ENCODE data around the gene CAMK2A. TPM values are rescaled to one million over a fixed set of nuclear protein-coding genes. Genes with fewer than 3 reads are reported as not detected.

Gene CAMK2A
- total RNA-seq, 1 donor from 2014 or later, result 1.1 TPM

DNA sequence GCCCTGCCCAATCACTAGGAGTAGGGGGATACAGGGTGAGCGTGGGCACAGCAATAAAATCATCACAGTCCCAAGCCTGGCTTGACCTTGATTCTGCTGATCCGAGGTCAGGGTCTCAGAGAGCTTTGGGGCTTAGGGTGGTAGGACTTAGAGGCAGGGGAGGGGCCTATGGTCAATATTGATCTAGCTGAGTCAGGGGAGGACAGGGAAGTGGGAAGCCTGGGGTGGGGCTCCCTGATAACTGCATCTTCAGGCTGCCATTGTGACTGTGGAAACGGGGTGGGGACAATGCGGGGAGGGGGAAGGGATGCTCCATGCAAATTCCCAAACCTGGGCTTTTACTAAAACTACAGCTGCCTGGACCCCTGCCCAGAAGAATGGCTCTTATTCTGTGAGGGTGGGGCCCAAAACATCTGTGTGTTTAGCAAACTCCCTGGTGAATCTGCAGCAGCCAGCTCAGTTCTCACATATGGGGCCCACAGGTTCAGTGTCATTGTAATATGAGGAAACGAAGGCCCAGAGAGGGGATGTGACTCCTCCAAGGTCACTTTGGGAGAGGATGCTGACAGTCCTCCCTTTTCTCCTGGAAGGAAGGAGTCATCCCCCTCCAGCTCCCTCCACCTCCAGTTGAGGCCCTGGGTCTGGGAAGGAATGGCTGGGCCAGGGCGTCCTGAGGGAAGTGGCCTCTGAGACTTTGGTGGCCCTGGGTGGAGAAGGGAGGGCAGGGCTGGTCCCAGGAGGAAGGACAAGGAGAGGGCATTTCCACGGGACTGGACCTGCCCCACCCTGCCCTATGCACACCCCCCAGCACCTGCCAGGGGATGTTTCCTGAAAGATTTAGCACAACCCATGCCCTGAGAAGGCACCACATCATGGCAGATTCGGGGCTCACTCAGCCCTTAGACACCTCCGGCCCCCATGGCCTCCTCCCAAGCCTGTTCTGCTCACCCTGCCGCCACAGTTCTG is 73.3 kb downstream of the CAMK2A start:
- H3K36me3 Mint-ChIP-seq (ENCODE audit: low read depth, unreplicated experiment), result no peaks in the 10 kb centered on the region
- TF ChIP-seq, protein P1, sequence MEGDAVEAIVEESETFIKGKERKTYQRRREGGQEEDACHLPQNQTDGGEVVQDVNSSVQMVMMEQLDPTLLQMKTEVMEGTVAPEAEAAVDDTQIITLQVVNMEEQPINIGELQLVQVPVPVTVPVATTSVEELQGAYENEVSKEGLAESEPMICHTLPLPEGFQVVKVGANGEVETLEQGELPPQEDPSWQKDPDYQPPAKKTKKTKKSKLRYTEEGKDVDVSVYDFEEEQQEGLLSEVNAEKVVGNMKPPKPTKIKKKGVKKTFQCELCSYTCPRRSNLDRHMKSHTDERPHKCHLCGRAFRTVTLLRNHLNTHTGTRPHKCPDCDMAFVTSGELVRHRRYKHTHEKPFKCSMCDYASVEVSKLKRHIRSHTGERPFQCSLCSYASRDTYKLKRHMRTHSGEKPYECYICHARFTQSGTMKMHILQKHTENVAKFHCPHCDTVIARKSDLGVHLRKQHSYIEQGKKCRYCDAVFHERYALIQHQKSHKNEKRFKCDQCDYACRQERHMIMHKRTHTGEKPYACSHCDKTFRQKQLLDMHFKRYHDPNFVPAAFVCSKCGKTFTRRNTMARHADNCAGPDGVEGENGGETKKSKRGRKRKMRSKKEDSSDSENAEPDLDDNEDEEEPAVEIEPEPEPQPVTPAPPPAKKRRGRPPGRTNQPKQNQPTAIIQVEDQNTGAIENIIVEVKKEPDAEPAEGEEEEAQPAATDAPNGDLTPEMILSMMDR (IDR thresholded peaks at IDR 0.05; ENCODE audit: unreplicated experiment), result no peak
- peaks cover 10% of the 10 kb centered on the region for H3K27me3 Mint-ChIP-seq (ENCODE audit: unreplicated experiment)
- no peak overlapping the region for H3K4me3 Mint-ChIP-seq (ENCODE audit: unreplicated experiment)
- H3K4me1 Mint-ChIP-seq (ENCODE audit: unreplicated experiment), result peaks cover 13% of the 10 kb centered on the region
- H3K27ac Mint-ChIP-seq (ENCODE audit: unreplicated experiment), result no peak overlapping the region
- H3K9me3 Mint-ChIP-seq (ENCODE audit: unreplicated experiment), result no peaks in the 10 kb centered on the region
- DNase-seq (ENCODE audit: low spot score), result no peak

DNA sequence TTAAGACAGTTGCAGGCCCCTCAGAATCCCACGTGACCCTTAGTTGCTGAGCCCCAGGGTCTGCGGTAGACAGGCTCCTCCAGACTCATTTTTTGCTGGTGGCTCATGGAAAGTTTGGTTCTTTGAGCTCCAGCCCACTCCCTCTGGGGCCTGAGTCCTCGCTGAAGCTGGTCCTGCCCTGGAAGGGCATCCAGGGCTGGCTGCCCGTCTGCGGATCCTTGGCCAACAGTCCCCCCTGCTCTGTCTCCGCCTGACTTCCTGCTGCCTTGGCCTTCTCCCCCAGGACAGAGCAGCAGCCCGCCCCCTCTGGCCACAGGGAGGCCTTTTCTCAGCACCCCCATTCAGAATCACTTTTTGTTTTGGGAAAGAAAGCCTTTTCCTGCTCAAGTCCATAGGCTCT is 75.3 kb downstream of the CAMK2A start:
- TF ChIP-seq, protein P1 (IDR thresholded peaks at IDR 0.05; ENCODE audit: unreplicated experiment), result no peak
- no peaks in the 10 kb centered on the region for H3K9me3 Mint-ChIP-seq (ENCODE audit: unreplicated experiment)
- peaks cover 19% of the 10 kb centered on the region for H3K4me1 Mint-ChIP-seq (ENCODE audit: unreplicated experiment)
- no peak overlapping the region for H3K4me3 Mint-ChIP-seq (ENCODE audit: unreplicated experiment)
- H3K27ac Mint-ChIP-seq (ENCODE audit: unreplicated experiment), result no peak overlapping the region
- H3K27me3 Mint-ChIP-seq (ENCODE audit: unreplicated experiment), result peaks cover 10% of the 10 kb centered on the region
- H3K36me3 Mint-ChIP-seq (ENCODE audit: low read depth, unreplicated experiment), result no peaks in the 10 kb centered on the region
- no peak for DNase-seq (ENCODE audit: low spot score)

DNA sequence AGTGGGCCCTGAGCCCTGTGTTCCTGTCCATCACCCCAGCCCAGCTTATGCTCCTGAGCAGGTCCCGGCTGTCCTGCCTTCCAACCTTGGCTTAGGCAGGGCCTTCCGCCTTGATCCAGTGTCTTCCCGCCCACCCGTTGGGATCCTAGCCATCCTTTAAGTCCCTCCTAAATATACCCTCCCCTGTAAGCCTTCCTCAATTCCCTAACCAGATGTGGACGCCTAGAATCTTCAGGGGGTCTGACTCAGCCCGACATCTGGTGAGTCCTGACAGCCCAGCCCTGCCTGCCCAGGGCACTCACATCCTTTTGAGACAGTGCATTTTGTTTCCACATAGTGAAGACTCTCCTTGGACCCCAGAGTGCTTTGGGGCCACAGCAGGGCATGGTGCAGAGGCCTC is 76.0 kb downstream of the CAMK2A start:
- H3K27ac Mint-ChIP-seq (ENCODE audit: unreplicated experiment), result no peak overlapping the region
- H3K9me3 Mint-ChIP-seq (ENCODE audit: unreplicated experiment), result no peaks in the 10 kb centered on the region
- H3K4me3 Mint-ChIP-seq (ENCODE audit: unreplicated experiment), result no peak overlapping the region
- peaks cover 19% of the 10 kb centered on the region for H3K4me1 Mint-ChIP-seq (ENCODE audit: unreplicated experiment)
- DNase-seq (ENCODE audit: low spot score), result no peak
- H3K27me3 Mint-ChIP-seq (ENCODE audit: unreplicated experiment), result peaks cover 10% of the 10 kb centered on the region
- no peaks in the 10 kb centered on the region for H3K36me3 Mint-ChIP-seq (ENCODE audit: low read depth, unreplicated experiment)
- TF ChIP-seq, protein P1 (IDR thresholded peaks at IDR 0.05; ENCODE audit: unreplicated experiment), result no peak

DNA sequence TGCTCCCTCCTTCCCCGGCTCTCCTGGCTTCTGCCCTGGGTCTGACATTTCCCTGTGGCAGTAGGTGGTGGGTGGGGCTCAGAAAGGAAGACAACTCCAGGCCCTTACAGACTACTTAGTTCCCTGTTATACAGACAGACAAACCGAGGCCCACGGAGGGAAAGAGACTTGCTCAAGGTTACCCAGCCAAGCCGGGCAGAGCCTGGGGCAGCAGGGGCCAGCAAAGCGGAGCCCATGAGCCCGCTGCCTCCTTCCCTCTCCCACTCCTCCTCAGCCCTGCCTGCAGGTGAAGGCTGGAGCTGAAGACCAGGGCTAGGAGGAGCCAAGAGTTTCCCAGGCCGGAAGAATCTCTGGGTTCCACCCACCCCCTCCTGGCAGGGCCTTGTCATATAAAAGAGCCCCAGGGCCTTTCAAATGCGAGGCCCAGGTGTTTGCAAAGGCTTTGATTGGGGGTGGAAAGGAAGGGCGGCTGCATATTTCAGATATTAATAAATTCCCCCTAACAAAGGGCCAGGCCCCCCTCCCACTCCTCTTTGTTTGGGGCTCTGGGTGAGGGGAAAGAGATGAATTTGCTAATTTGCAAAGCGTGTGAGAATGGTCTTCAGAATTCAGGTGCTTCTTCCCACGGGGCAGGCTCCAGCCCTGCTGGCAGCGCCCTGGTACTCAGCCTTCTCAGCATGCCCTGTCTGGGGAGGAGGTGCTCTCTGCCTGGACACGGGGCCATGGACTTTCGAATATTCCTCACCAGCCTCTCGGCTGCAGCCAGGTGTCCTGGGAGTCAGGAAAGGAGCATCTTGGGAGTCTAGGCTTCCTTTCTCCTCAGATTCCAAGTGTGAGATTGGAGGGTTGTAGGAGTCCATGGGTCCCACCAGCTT is 78.2 kb downstream of the CAMK2A start:
- Mint-ChIP-seq H3K27me3 (ENCODE audit: unreplicated experiment) (peaks cover 9% of the 10 kb centered on the region), H3K4me1 (ENCODE audit: unreplicated experiment) (peaks cover 19% of the 10 kb centered on the region), H3K4me3 (ENCODE audit: unreplicated experiment) (no peak overlapping the region), H3K9me3 (ENCODE audit: unreplicated experiment) (no peaks in the 10 kb centered on the region), H3K36me3 (ENCODE audit: low read depth, unreplicated experiment) (no peaks in the 10 kb centered on the region), H3K27ac (ENCODE audit: unreplicated experiment) (no peak overlapping the region)
- TF ChIP-seq, protein P1 (IDR thresholded peaks at IDR 0.05; ENCODE audit: unreplicated experiment), result no peak
- DNase-seq (ENCODE audit: low spot score), result no peak
